SK-N-SH treated with all-trans-retinoic acid at 6 μM for 48 hours (cell line): Measurements from ENCODE around the gene PEX7.

Experiments used
- ARNTL ChIP-seq: fragments of 450-650 bp; formaldehyde crosslinking; IDR thresholded peaks from 2 replicates; pipeline ENCODE4 v1.5.0; 2020; ENCODE audit warnings: low read depth, mild to moderate bottlenecking, moderate library complexity, borderline replicate concordance
- BACH2 ChIP-seq: fragments of 250-450 bp; sonication (Bioruptor Pico); IDR thresholded peaks from 2 replicates; pipeline ENCODE4 v1.9.0; 2021; ENCODE audit warnings: mild to moderate bottlenecking, borderline replicate concordance
- ISL1 ChIP-seq: fragments of 250-450 bp; sonication (Bioruptor Pico); IDR thresholded peaks from 2 replicates; pipeline ENCODE4 v2.1.2; 2022; ENCODE audit warnings: mild to moderate bottlenecking, moderate library complexity
- OSR1 ChIP-seq: fragments of 250-450 bp; sonication (Bioruptor Pico); IDR thresholded peaks from 2 replicates; pipeline ENCODE4 v1.8.0; 2022; ENCODE audit warnings: moderate library complexity, mild to moderate bottlenecking, inconsistent platforms
- SNAI2 ChIP-seq: fragments of 250-450 bp; sonication (Bioruptor Pico); IDR thresholded peaks from 2 replicates; pipeline ENCODE4 v1.5.0; 2020; ENCODE audit warnings: mild to moderate bottlenecking, moderate library complexity
- ZC3H10 ChIP-seq: fragments of 250-450 bp; sonication (Bioruptor Pico); IDR thresholded peaks from 2 replicates; pipeline ENCODE4 v1.5.1; 2021; ENCODE audit warnings: mild to moderate bottlenecking, moderate library complexity
- ZFP3 ChIP-seq: fragments of 250-450 bp; sonication (Bioruptor Pico); IDR thresholded peaks from 2 replicates; pipeline ENCODE4 v1.5.0; 2020; ENCODE audit warnings: mild to moderate bottlenecking, moderate library complexity
- ZNF565 ChIP-seq: fragments of 450-650 bp; formaldehyde crosslinking; conservative IDR thresholded peaks from 2 replicates; pipeline ENCODE4 v1.5.0; 2020; ENCODE audit warnings: low read depth, mild to moderate bottlenecking, moderate library complexity
- ZNF70 ChIP-seq: fragments of 450-650 bp; formaldehyde crosslinking; IDR thresholded peaks from 2 replicates; pipeline ENCODE4 v1.5.0; 2020; ENCODE audit warnings: mild to moderate bottlenecking, moderate library complexity
- ZNF8 ChIP-seq: fragments of 450-650 bp; formaldehyde crosslinking; IDR thresholded peaks from 2 replicates; pipeline ENCODE4 v1.5.0; 2020; ENCODE audit warnings: mild to moderate bottlenecking, moderate library complexity
- TF ChIP-seq, protein P1 (sequence below): fragments of 250-450 bp; sonication (Bioruptor Pico); IDR thresholded peaks from 2 replicates; pipeline ENCODE4 v1.8.0; 2020; ENCODE audit warnings: mild to moderate bottlenecking, moderate library complexity, borderline replicate concordance
- TF ChIP-seq, protein P2 (sequence below): fragments of 250-450 bp; sonication (Bioruptor Pico); IDR thresholded peaks from 2 replicates; pipeline ENCODE4 v1.8.0; 2021; ENCODE audit warnings: low read depth, mild to moderate bottlenecking, moderate library complexity, borderline replicate concordance
- TF ChIP-seq, protein P3 (sequence below): fragments of 250-450 bp; sonication (Bioruptor Pico); IDR thresholded peaks from 2 replicates; pipeline ENCODE4 v1.5.1; 2020; ENCODE audit warnings: low read depth, mild to moderate bottlenecking, moderate library complexity

DNA sequence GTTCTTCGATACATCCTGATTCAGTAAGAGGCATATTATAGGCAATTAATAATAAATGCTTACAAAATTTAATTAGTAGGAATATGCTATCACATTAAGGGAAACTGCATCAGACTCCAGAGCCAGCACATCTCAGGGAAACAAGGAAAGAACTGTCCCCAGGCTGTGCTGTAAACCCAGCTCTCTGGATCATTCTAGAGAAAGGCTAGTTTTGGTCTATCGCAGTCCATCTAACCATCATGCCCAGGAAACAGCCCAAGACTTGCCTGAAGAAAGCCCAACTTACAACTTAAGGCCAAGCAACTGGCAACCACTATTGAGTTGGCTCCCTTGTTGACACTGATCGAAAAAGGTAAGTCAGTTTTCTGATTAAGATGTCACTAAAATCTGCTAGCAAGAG is 41.4 kb upstream of the PEX7 start:
- TF ChIP-seq ZC3H10: no peak
- TF ChIP-seq, protein P1, sequence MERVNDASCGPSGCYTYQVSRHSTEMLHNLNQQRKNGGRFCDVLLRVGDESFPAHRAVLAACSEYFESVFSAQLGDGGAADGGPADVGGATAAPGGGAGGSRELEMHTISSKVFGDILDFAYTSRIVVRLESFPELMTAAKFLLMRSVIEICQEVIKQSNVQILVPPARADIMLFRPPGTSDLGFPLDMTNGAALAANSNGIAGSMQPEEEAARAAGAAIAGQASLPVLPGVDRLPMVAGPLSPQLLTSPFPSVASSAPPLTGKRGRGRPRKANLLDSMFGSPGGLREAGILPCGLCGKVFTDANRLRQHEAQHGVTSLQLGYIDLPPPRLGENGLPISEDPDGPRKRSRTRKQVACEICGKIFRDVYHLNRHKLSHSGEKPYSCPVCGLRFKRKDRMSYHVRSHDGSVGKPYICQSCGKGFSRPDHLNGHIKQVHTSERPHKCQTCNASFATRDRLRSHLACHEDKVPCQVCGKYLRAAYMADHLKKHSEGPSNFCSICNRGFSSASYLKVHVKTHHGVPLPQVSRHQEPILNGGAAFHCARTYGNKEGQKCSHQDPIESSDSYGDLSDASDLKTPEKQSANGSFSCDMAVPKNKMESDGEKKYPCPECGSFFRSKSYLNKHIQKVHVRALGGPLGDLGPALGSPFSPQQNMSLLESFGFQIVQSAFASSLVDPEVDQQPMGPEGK (CRISPR knock-in tag): no peak
- no peak for TF ChIP-seq ARNTL
- TF ChIP-seq, protein P2, sequence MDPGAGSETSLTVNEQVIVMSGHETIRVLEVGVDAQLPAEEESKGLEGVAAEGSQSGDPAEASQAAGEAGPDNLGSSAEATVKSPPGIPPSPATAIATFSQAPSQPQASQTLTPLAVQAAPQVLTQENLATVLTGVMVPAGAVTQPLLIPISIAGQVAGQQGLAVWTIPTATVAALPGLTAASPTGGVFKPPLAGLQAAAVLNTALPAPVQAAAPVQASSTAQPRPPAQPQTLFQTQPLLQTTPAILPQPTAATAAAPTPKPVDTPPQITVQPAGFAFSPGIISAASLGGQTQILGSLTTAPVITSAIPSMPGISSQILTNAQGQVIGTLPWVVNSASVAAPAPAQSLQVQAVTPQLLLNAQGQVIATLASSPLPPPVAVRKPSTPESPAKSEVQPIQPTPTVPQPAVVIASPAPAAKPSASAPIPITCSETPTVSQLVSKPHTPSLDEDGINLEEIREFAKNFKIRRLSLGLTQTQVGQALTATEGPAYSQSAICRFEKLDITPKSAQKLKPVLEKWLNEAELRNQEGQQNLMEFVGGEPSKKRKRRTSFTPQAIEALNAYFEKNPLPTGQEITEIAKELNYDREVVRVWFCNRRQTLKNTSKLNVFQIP (CRISPR knock-in tag): no peak
- TF ChIP-seq ZNF8: no peak
- no peak for TF ChIP-seq ZNF70 (CRISPR knock-in tag)
- no peak for TF ChIP-seq SNAI2 (CRISPR knock-in tag)
- no peak for TF ChIP-seq OSR1 (CRISPR knock-in tag)
- TF ChIP-seq, protein P3, sequence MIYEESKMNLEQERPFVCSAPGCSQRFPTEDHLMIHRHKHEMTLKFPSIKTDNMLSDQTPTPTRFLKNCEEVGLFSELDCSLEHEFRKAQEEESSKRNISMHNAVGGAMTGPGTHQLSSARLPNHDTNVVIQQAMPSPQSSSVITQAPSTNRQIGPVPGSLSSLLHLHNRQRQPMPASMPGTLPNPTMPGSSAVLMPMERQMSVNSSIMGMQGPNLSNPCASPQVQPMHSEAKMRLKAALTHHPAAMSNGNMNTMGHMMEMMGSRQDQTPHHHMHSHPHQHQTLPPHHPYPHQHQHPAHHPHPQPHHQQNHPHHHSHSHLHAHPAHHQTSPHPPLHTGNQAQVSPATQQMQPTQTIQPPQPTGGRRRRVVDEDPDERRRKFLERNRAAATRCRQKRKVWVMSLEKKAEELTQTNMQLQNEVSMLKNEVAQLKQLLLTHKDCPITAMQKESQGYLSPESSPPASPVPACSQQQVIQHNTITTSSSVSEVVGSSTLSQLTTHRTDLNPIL (CRISPR knock-in tag): no peak
- no peak for TF ChIP-seq BACH2
- no peak for TF ChIP-seq ZNF565 (CRISPR knock-in tag)
- TF ChIP-seq ZFP3 (CRISPR knock-in tag): no peak
- TF ChIP-seq ISL1: no peak
